Uterus (tissue), 4 donors: ENCODE measurements around the gene NEB. TPM values are rescaled to one million over a fixed set of nuclear protein-coding genes. Genes with fewer than 3 reads are reported as not detected.
"Not testable (repeated sequence)": the region's sequence is repeated elsewhere in the genome, so short reads cannot be mapped to it uniquely, and the experiment has no call there.

Source experiments
- DNase-seq, 2 donors: peaks; one replicate each; pipeline ENCODE4 v3.0.0-alpha.2; 2019 to 2020
- H3K27ac ChIP-seq, 2 donors: fragments of 200-600 bp; sonication (generic); 1 replicate in 1 of 2; 2 replicates in 1 of 2; pipeline ENCODE4 v1.5.1; 2016 to 2018
- H3K27me3 ChIP-seq, 2 donors: fragments of 200-600 bp; sonication (generic); one replicate each; pipeline ENCODE4 v1.5.1; 2018 to 2019; ENCODE audit warnings: control low read depth in 1 of 2
- H3K36me3 ChIP-seq, 2 donors: fragments of 200-600 bp; sonication (generic); one replicate each; pipeline ENCODE4 v1.5.1; 2019; ENCODE audit warnings: control low read depth in 1 of 2
- H3K4me1 ChIP-seq, 2 donors: fragments of 200-600 bp; sonication (generic); one replicate each; pipeline ENCODE4 v1.5.1; 2018 to 2019; ENCODE audit warnings: control low read depth in 1 of 2
- H3K4me3 ChIP-seq, 2 donors: fragments of 200-600 bp; sonication (generic); 1 replicate in 1 of 2; 2 replicates in 1 of 2; pipeline ENCODE4 v1.5.1; 2018 to 2019; ENCODE audit warnings: mild to moderate bottlenecking in 1 of 2
- H3K9me3 ChIP-seq, 2 donors: fragments of 200-600 bp; sonication (generic); one replicate each; pipeline ENCODE4 v1.5.1; 2019; ENCODE audit warnings: control low read depth in 1 of 2
- POLR2A ChIP-seq, 2 donors: fragments of 450-650 bp; IDR thresholded peaks; one replicate each; pipeline ENCODE4 v1.6.1; 2016; ENCODE audit warnings: antibody characterized with exemption in 2 of 2, mild to moderate bottlenecking in 1 of 2, moderate library complexity in 1 of 2
- intact Hi-C: fragments of 100-400 bp; cut with DNase I; formaldehyde crosslinking; loops from one replicate; pipeline ENCODE4 v1.15.1; 2023; ENCODE audit warnings: low total_unique reads
- total RNA-seq, 4 donors: library from RNA; depleted of rRNA in 3 of 4; stranded (reverse); fragments of >200 nt in 3 of 4; gene quantifications; one replicate each; pipeline versions ENCODE4 v1.1.0 to v1.2.4, GENCODE V29; 2014 to 2023
- TF ChIP-seq, protein P1 (sequence below), 4 experiments: fragments of 200-600 bp in 2 of 4; fragments of 450-650 bp in 2 of 4; sonication (generic) in 2 of 4; IDR thresholded peaks; one replicate each; pipeline ENCODE4 v1.5.1; 2016 to 2019; ENCODE audit warnings: antibody characterized with exemption in 4 of 4, mild to moderate bottlenecking in 2 of 4, moderate library complexity in 1 of 4
- donor health status: DM: yes; HTN: yes; CAD: no.

NEB gene
- total RNA-seq, 4 donors from 2014 or later: under 0.01 to 2.2 (median 0.84) TPM

DNA sequence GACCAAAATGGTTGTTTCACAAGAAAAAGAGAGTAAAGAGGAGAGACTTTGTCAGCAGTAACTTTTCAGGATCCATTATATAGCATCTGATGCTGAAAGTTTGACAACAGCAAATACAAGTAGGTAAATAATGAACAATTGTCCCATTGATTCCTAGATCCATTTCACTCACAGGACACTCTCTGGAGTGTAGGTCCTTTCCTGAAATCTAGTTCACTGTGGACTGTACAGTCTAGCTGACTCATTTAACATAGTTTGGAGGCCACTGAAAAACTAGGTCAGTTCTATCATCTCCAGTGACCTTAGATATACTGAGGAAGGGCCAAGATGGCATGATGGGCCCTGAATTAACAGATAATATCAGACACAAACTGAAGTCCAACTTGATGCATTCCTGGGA lies 19.3 kb upstream of the NEB start:
- intact Hi-C loops: no loop called here
- DNase-seq: no peak
- Histone ChIP-seq H3K27me3 (no peaks in the 10 kb centered on the region), H3K36me3 (no peaks in the 10 kb centered on the region), H3K27ac (no peak overlapping the region), H3K9me3 (no peaks in the 10 kb centered on the region), H3K4me1 (no peaks in the 10 kb centered on the region), H3K4me3 (no peak overlapping the region)
- TF ChIP-seq, protein P1, sequence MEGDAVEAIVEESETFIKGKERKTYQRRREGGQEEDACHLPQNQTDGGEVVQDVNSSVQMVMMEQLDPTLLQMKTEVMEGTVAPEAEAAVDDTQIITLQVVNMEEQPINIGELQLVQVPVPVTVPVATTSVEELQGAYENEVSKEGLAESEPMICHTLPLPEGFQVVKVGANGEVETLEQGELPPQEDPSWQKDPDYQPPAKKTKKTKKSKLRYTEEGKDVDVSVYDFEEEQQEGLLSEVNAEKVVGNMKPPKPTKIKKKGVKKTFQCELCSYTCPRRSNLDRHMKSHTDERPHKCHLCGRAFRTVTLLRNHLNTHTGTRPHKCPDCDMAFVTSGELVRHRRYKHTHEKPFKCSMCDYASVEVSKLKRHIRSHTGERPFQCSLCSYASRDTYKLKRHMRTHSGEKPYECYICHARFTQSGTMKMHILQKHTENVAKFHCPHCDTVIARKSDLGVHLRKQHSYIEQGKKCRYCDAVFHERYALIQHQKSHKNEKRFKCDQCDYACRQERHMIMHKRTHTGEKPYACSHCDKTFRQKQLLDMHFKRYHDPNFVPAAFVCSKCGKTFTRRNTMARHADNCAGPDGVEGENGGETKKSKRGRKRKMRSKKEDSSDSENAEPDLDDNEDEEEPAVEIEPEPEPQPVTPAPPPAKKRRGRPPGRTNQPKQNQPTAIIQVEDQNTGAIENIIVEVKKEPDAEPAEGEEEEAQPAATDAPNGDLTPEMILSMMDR (IDR thresholded peaks at IDR 0.05): no peak
- no peak for TF ChIP-seq POLR2A (IDR thresholded peaks at IDR 0.05)

DNA sequence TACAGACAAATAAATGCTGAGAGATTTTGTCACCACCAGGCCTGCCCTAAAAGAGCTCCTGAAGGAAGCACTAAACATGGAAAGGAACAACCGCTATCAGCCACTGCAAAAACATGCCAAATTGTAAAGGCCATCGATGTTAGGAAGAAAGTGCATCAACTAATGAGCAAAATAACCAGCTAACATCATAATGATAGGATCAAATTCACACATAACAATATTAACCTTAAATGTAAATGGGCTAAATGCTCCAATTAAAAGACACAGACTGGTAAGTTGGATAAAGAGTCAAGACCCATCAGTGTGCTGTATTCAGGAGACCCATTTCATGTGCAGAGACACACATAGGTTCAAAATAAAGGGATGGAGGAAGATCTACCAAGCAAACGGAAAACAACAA lies 11.0 kb upstream of the NEB start:
- H3K4me1 ChIP-seq, H3K36me3 ChIP-seq, DNase-seq, H3K4me3 ChIP-seq, intact Hi-C loops, H3K27me3 ChIP-seq, H3K27ac ChIP-seq, H3K9me3 ChIP-seq: not testable (repeated sequence)

DNA sequence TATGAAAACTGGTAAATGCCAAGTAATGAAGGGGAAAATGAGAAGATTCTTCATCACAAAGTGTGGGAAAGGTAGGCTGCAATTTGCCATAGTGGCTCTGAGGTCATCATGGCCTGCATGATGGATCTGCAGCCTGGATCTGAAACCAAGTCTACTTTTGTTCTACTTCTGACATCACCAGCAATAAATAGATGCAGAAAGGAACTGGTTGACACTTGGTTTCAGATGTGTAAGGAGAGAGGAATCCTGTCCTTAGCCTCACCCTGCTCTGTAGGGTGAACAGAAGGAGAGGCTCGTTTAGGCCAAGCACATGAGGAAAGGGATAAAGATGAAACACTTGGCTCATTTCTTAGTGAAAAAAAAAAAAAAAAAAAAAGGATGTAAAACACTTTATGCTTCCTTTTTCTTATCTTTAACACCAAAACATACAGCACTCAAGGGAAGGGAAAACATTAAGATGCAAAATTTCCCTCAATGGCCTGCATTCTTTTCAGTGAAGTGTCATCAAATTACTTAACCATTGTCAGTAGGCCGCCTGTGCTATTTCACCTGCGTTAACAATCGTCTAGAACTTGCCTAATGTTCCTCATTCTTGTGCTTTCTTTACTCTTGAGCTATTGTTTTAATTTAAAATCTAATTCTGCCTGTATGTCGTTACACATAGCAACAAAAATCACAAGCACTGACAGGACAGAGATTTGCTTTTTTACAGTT lies 3.9 kb downstream of the NEB start:
- DNase-seq: no peak
- no peaks in the 10 kb centered on the region for H3K4me1 ChIP-seq
- TF ChIP-seq, protein P1 (IDR thresholded peaks at IDR 0.05): no peak
- no peak for TF ChIP-seq POLR2A (IDR thresholded peaks at IDR 0.05)

DNA sequence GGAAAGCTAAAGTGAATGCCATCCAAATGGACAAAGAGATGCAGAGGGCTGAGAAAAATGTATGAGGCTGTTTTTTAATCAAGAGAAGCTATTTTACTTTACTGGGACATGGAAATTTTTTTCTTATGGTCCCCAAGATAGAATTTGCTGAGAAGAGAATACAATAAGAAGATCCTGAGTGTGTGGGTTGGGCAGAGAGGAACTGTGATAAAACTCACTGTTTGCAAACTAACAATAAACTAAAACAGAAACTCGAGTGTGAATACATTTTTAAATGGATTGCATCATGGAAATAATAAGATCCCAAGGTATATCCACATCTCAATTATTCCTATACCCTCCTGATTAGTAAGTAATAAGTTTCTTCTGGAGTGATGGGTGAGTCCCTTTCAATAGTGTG lies 4.4 kb downstream of the NEB start:
- intact Hi-C loops: no loop called here
- no peaks in the 10 kb centered on the region for H3K27me3 ChIP-seq
- H3K36me3 ChIP-seq: no peaks in the 10 kb centered on the region
- H3K9me3 ChIP-seq: no peaks in the 10 kb centered on the region
- no peak overlapping the region for H3K4me3 ChIP-seq
- TF ChIP-seq, protein P1 (IDR thresholded peaks at IDR 0.05): no peak
- TF ChIP-seq POLR2A (IDR thresholded peaks at IDR 0.05): no peak
- H3K4me1 ChIP-seq: no peaks in the 10 kb centered on the region
- H3K27ac ChIP-seq: no peak overlapping the region
- no peak for DNase-seq

More for the DNA sequence above, 3.9 kb downstream of the NEB start:
- no peaks in the 10 kb centered on the region for H3K27me3 ChIP-seq
- H3K9me3 ChIP-seq: no peaks in the 10 kb centered on the region
- intact Hi-C loops: no loop called here
- no peaks in the 10 kb centered on the region for H3K36me3 ChIP-seq
- no peak overlapping the region for H3K27ac ChIP-seq
- no peak overlapping the region for H3K4me3 ChIP-seq

DNA sequence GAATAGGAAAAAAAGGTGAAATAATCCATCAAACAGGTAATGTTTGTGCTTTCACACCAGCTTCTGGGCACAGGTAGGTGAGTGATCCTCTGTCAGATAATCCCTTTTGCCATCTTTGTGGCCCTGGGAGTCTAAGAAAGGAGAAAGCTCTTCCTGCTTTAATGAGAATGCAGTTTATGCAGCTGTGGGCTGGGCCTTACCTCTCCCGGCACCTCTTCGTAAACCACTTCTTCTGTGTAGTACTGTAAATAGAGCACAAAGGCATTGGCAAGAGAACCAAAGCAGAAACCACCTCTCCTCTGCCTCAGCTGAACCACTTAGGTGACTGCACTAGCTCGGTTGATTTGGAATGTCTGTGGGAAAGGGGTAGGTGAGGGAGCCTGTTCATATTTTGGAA lies 4.9 kb downstream of the NEB start:
- H3K36me3 ChIP-seq: no peaks in the 10 kb centered on the region
- H3K4me3 ChIP-seq: no peak overlapping the region
- no peaks in the 10 kb centered on the region for H3K4me1 ChIP-seq
- DNase-seq: no peak
- intact Hi-C loops: no loop called here
- H3K27ac ChIP-seq: no peak overlapping the region
- no peaks in the 10 kb centered on the region for H3K27me3 ChIP-seq
- TF ChIP-seq POLR2A (IDR thresholded peaks at IDR 0.05): no peak
- TF ChIP-seq, protein P1 (IDR thresholded peaks at IDR 0.05): no peak
- no peaks in the 10 kb centered on the region for H3K9me3 ChIP-seq
